Gastroesophageal sphincter (tissue), 4 donors: ENCODE results near the gene PPARG. TPM values are rescaled to one million over a fixed set of nuclear protein-coding genes. Genes with fewer than 3 reads are reported as not detected.

Source experiments
- ATAC-seq: fragments of 150-250 bp; one replicate; pipeline ENCODE4 v1.9.1; 2016; ENCODE audit warnings: mild to moderate bottlenecking, moderate library complexity
- H3K27ac ChIP-seq, 4 donors: fragments of 200-600 bp; sonication (generic) in 3 of 4; 1 replicate in 3 of 4; 2 replicates in 1 of 4; pipeline ENCODE4 v1.5.1; 2016 to 2019
- H3K27me3 ChIP-seq: fragments of 200-600 bp; sonication (generic); one replicate; pipeline ENCODE4 v1.5.1; 2019
- H3K36me3 ChIP-seq, 2 donors: fragments of 200-600 bp; sonication (generic); one replicate each; pipeline ENCODE4 v1.5.1; 2019; ENCODE audit warnings: control low read depth in 1 of 2
- H3K4me1 ChIP-seq, 3 donors: fragments of 200-600 bp; sonication (generic); 1 replicate in 2 of 3; 2 replicates in 1 of 3; pipeline ENCODE4 v1.5.1; 2016 to 2019; ENCODE audit warnings: control low read depth in 2 of 3
- H3K4me3 ChIP-seq, 2 donors: fragments of 200-600 bp; sonication (generic); one replicate each; pipeline ENCODE4 v1.5.1; 2019; ENCODE audit warnings: mild to moderate bottlenecking in 1 of 2, moderate library complexity in 1 of 2
- H3K9me3 ChIP-seq, 3 donors: fragments of 200-600 bp; sonication (generic); one replicate each; pipeline ENCODE4 v1.5.1; 2017 to 2019; ENCODE audit warnings: control low read depth in 2 of 3
- CTCF ChIP-seq, 4 experiments: fragments of 200-600 bp in 2 of 4; fragments of 450-650 bp in 2 of 4; sonication (generic) in 1 of 4; IDR thresholded peaks; one replicate each; pipeline ENCODE4 v1.5.1; 2017 to 2019; ENCODE audit warnings: antibody characterized with exemption in 4 of 4, mild to moderate bottlenecking in 2 of 4, moderate library complexity in 2 of 4
- EP300 ChIP-seq: sonication (generic); formaldehyde crosslinking; IDR thresholded peaks from one replicate; pipeline ENCODE4 v1.6.1; 2017; ENCODE audit warnings: antibody characterized with exemption, mild to moderate bottlenecking
- POLR2A ChIP-seq, 2 donors: fragments of 450-650 bp; IDR thresholded peaks; one replicate each; pipeline ENCODE4 v1.6.1; 2017; ENCODE audit warnings: antibody characterized with exemption in 2 of 2, mild to moderate bottlenecking in 2 of 2, moderate library complexity in 1 of 2
- POLR2AphosphoS5 ChIP-seq: sonication (generic); formaldehyde crosslinking; IDR thresholded peaks from one replicate; pipeline ENCODE4 v1.6.1; 2017; ENCODE audit warnings: antibody characterized with exemption
- WGBS, 2 donors: methylation state at CpG; one replicate each; pipeline ENCODE4 v1.1.5; 2018; ENCODE audit warnings: low coverage in 1 of 2; 5-methylcytosine and 5-hydroxymethylcytosine counted together
- total RNA-seq, 4 donors: library from RNA; depleted of rRNA; stranded (reverse); fragments of >200 nt; gene quantifications; one replicate each; pipeline ENCODE4 v1.1.0, GENCODE V29; 2016

Gene PPARG
- total RNA-seq, 4 donors from 2014 or later, result 3.9 to 14.9 (median 9.3) TPM

GRCh38 chr3:12420393-12420792 is 131.5 kb downstream of the PPARG start:
- H3K27me3 ChIP-seq, result peaks cover 17% of the 10 kb centered on the region
- H3K4me1 ChIP-seq, result peaks cover 0 to 4% (median 0%) of the 10 kb centered on the region in 3 donors
- TF ChIP-seq POLR2A (IDR thresholded peaks at IDR 0.05) (no peak), CTCF (IDR thresholded peaks at IDR 0.05) (no peak), POLR2AphosphoS5 (no peak), EP300 (no peak)
- H3K9me3 ChIP-seq, result no peaks in the 10 kb centered on the region
- H3K27ac ChIP-seq, result no peak overlapping the region
- no peaks in the 10 kb centered on the region for H3K36me3 ChIP-seq
- no peak for ATAC-seq
- H3K4me3 ChIP-seq, result no peak overlapping the region
- WGBS, 2 donors, result 73% methylated on average over 2 of the region's 3 CpGs; no CpG with 5 or more reads in 1 of the 2 donors

- ATAC-seq, result no peak
- H3K36me3 ChIP-seq, result no peaks in the 10 kb centered on the region
- peaks cover 17% of the 10 kb centered on the region for H3K27me3 ChIP-seq
- H3K9me3 ChIP-seq, result no peaks in the 10 kb centered on the region
- WGBS, 2 donors, result 80% methylated on average over 1 of the region's 5 CpGs; no CpG with 5 or more reads in 1 of the 2 donors
- H3K4me3 ChIP-seq, result no peak overlapping the region
- no peak overlapping the region for H3K27ac ChIP-seq
- H3K4me1 ChIP-seq, result peaks cover 0 to 4% (median 0%) of the 10 kb centered on the region in 3 donors
- TF ChIP-seq EP300, result no peak
- TF ChIP-seq POLR2AphosphoS5, result no peak
- no peak for TF ChIP-seq POLR2A (IDR thresholded peaks at IDR 0.05)
- no peak for TF ChIP-seq CTCF (IDR thresholded peaks at IDR 0.05)
These were observed 132.3 kb downstream of the PPARG start for GRCh38 chr3:12421132-12421531.

- 50 to 75% methylated on average over 4 of the region's 4 CpGs for WGBS, 2 donors
- H3K4me3 ChIP-seq, result no peak overlapping the region
- peaks cover 19% of the 10 kb centered on the region for H3K27me3 ChIP-seq
- peaks cover 0 to 4% (median 0%) of the 10 kb centered on the region in 3 donors for H3K4me1 ChIP-seq
- H3K36me3 ChIP-seq, result no peaks in the 10 kb centered on the region
- TF ChIP-seq POLR2A (IDR thresholded peaks at IDR 0.05), result no peak
- TF ChIP-seq EP300, result no peak
- TF ChIP-seq CTCF (IDR thresholded peaks at IDR 0.05), result no peak
- no peak for TF ChIP-seq POLR2AphosphoS5
- H3K9me3 ChIP-seq, result no peaks in the 10 kb centered on the region
- ATAC-seq, result no peak
- H3K27ac ChIP-seq, result no peak overlapping the region
These were observed 134.3 kb downstream of the PPARG start for GRCh38 chr3:12423131-12423530.

GRCh38 chr3:12423918-12424630 is 135.2 kb downstream of the PPARG start:
- Histone ChIP-seq H3K36me3 (no peaks in the 10 kb centered on the region), H3K9me3 (no peaks in the 10 kb centered on the region), H3K27me3 (peaks cover 20% of the 10 kb centered on the region), H3K4me3 (no peak overlapping the region), H3K27ac (no peak overlapping the region), H3K4me1 (peaks cover 0 to 4% (median 0%) of the 10 kb centered on the region in 3 donors)
- ATAC-seq, result no peak
- TF ChIP-seq EP300 (no peak), CTCF (IDR thresholded peaks at IDR 0.05) (no peak), POLR2A (IDR thresholded peaks at IDR 0.05) (no peak), POLR2AphosphoS5 (no peak)
- 39 to 74% methylated on average over 3 to 5 of the region's 6 CpGs for WGBS, 2 donors

GRCh38 chr3:12424635-12425319 is 135.9 kb downstream of the PPARG start:
- ATAC-seq, result no peak
- H3K4me3 ChIP-seq, result no peak overlapping the region

More at GRCh38 chr3:12424635-12425319, 135.9 kb downstream of the PPARG start:
- Histone ChIP-seq H3K36me3 (no peaks in the 10 kb centered on the region), H3K4me1 (peaks cover 0 to 4% (median 0%) of the 10 kb centered on the region in 3 donors), H3K27ac (no peak overlapping the region), H3K27me3 (peaks cover 18% of the 10 kb centered on the region), H3K9me3 (no peaks in the 10 kb centered on the region)
- 80 to 86% methylated on average over 9 to 10 of the region's 12 CpGs for WGBS, 2 donors
- TF ChIP-seq CTCF (IDR thresholded peaks at IDR 0.05) (no peak), POLR2A (IDR thresholded peaks at IDR 0.05) (no peak), POLR2AphosphoS5 (no peak), EP300 (no peak)
